GM23338 (cell line): ENCODE results near the gene ASPG. TPM values are rescaled to one million over a fixed set of nuclear protein-coding genes. Genes with fewer than 3 reads are reported as not detected.

Source experiments
- ATAC-seq: fragments of 200-7000 bp; cut with Tn5 transposase; 3 replicates; pipeline ENCODE4 v1.9.1; 2020
- DNase-seq: peaks from one replicate; pipeline ENCODE4 v3.0.0-alpha.2; 2015; ENCODE audit warnings: low spot score
- H2AFZ ChIP-seq: fragments of 200-600 bp; sonication (generic); 2 replicates; pipeline ENCODE4 v1.8.0; 2016; ENCODE audit warnings: antibody characterized with exemption, mild to moderate bottlenecking, moderate library complexity
- H3F3A ChIP-seq: fragments of 200-600 bp; sonication (generic); replicated peaks from 2 replicates; pipeline ENCODE4 v1.8.0; 2017; ENCODE audit warnings: antibody characterized with exemption, mixed run types, low read depth
- H3K27ac ChIP-seq: fragments of 200-600 bp; sonication (generic); 2 replicates; pipeline ENCODE4 v1.6.1; 2016; ENCODE audit warnings: low read depth
- H3K27me3 ChIP-seq: fragments of 200-600 bp; sonication (generic); 2 replicates; pipeline ENCODE4 v1.8.0; 2016; ENCODE audit warnings: mild to moderate bottlenecking, mixed run types, moderate library complexity; ENCODE audit not compliant: insufficient read depth
- H3K36me3 ChIP-seq: fragments of 200-600 bp; sonication (generic); 2 replicates; pipeline ENCODE4 v1.8.0; 2016; ENCODE audit warnings: mild to moderate bottlenecking; ENCODE audit not compliant: insufficient read depth
- H3K4me1 ChIP-seq: fragments of 200-600 bp; sonication (generic); 2 replicates; pipeline ENCODE4 v1.8.0; 2016; ENCODE audit warnings: mild to moderate bottlenecking, moderate library complexity; ENCODE audit not compliant: insufficient read depth
- H3K4me2 ChIP-seq: fragments of 200-600 bp; sonication (generic); 2 replicates; pipeline ENCODE4 v1.7.1; 2017; ENCODE audit warnings: mixed run types
- H3K4me3 ChIP-seq: fragments of 200-600 bp; sonication (generic); 2 replicates; pipeline ENCODE4 v1.6.1; 2016; ENCODE audit warnings: mixed run types
- H3K79me2 ChIP-seq: fragments of 200-600 bp; sonication (generic); replicated peaks from 2 replicates; pipeline ENCODE4 v1.8.0; 2017; ENCODE audit warnings: mild to moderate bottlenecking; ENCODE audit not compliant: insufficient read depth
- H3K9me2 ChIP-seq: fragments of 200-600 bp; sonication (generic); 2 replicates; pipeline ENCODE4 v1.8.0; 2017; ENCODE audit not compliant: insufficient read depth
- H4K20me1 ChIP-seq: fragments of 200-600 bp; sonication (generic); replicated peaks from 2 replicates; pipeline ENCODE4 v1.8.0; 2017; ENCODE audit warnings: mild to moderate bottlenecking; ENCODE audit not compliant: insufficient read depth
- H3K27ac Mint-ChIP-seq: 2 replicates; pipeline ENCODE4 v1.8.0; 2020; ENCODE audit warnings: inconsistent platforms, mild to moderate bottlenecking, moderate library complexity, mixed read lengths
- H3K27me3 Mint-ChIP-seq: 3 replicates; pipeline ENCODE4 v1.8.0; 2022; ENCODE audit warnings: low read depth, mild to moderate bottlenecking, moderate library complexity, mixed read lengths, inconsistent platforms; ENCODE audit not compliant: insufficient read depth, poor library complexity
- H3K36me3 Mint-ChIP-seq: 3 replicates; pipeline ENCODE4 v1.8.0; 2021; ENCODE audit warnings: low read depth, mild to moderate bottlenecking, inconsistent platforms, moderate library complexity, mixed read lengths
- H3K4me1 Mint-ChIP-seq: 3 replicates; pipeline ENCODE4 v1.8.0; 2020; ENCODE audit warnings: mild to moderate bottlenecking, inconsistent platforms, mixed read lengths
- H3K4me3 Mint-ChIP-seq: 3 replicates; pipeline ENCODE4 v1.8.0; 2021; ENCODE audit warnings: moderate library complexity, mild to moderate bottlenecking, inconsistent platforms, mixed read lengths
- H3K9me3 Mint-ChIP-seq: 3 replicates; pipeline ENCODE4 v1.8.0; 2020; ENCODE audit warnings: moderate library complexity, mild to moderate bottlenecking, inconsistent platforms, mixed read lengths
- CREB1 ChIP-seq: fragments of 250-450 bp; sonication (Bioruptor Pico); IDR thresholded peaks from 2 replicates; pipeline ENCODE4 v1.5.0; 2020; ENCODE audit warnings: low read depth, mild to moderate bottlenecking, moderate library complexity
- ETS1 ChIP-seq: IDR thresholded peaks from 2 replicates; pipeline ENCODE4 v1.6.1; 2016; ENCODE audit warnings: antibody characterized with exemption
- EZH2 ChIP-seq: fragments of 200-600 bp; sonication (generic); IDR thresholded peaks from one replicate; pipeline ENCODE4 v1.8.0; 2017; ENCODE audit warnings: antibody characterized with exemption, mild to moderate bottlenecking, low read depth; ENCODE audit not compliant: unreplicated experiment
- NANOG ChIP-seq: IDR thresholded peaks from 2 replicates; pipeline ENCODE4 v1.6.1; 2016; ENCODE audit warnings: antibody characterized with exemption, borderline replicate concordance
- REST ChIP-seq: IDR thresholded peaks from one replicate; pipeline ENCODE4 v1.6.1; 2018; ENCODE audit warnings: antibody characterized with exemption; ENCODE audit not compliant: unreplicated experiment
- STAT1 ChIP-seq: IDR thresholded peaks from one replicate; pipeline ENCODE4 v1.6.1; 2016; ENCODE audit warnings: antibody characterized with exemption; ENCODE audit not compliant: unreplicated experiment
- ZNF114 ChIP-seq: fragments of 250-450 bp; sonication (Bioruptor Pico); IDR thresholded peaks from 2 replicates; pipeline ENCODE4 v1.5.0; 2020; ENCODE audit warnings: mild to moderate bottlenecking, moderate library complexity
- ZNF331 ChIP-seq: fragments of 250-450 bp; sonication (Bioruptor Pico); IDR thresholded peaks from 2 replicates; pipeline ENCODE4 v1.5.0; 2020; ENCODE audit warnings: low read depth, mild to moderate bottlenecking, moderate library complexity
- ZNF462 ChIP-seq: fragments of 250-450 bp; sonication (Bioruptor Pico); IDR thresholded peaks from 2 replicates; pipeline ENCODE4 v1.5.0; 2020; ENCODE audit warnings: mild to moderate bottlenecking, moderate library complexity
- polyA plus RNA-seq: library from polyadenylated mRNA; unstranded; fragments of >200 nt; fragmentation: Nextera tagmentation; extraction: Ambion mirVana; gene quantifications from 2 replicates; pipeline ENCODE4 v1.2.1, GENCODE V29; 2016
- total RNA-seq: library from RNA; depleted of rRNA; stranded (reverse); fragments of >200 nt; shearing (Covaris generic); gene quantifications from 2 replicates; pipeline ENCODE4 v1.2.3, GENCODE V29; 2014

Gene ASPG
- total and polyA plus RNA-seq, 2 experiments from 2014 or later = 0.61 to 6.2 TPM

GRCh38 chr14:104066279-104066678 is 19.2 kb upstream of the ASPG start:
- H3K4me1 ChIP-seq = no peaks in the 10 kb centered on the region
- H3K9me2 ChIP-seq = peaks cover 6% of the 10 kb centered on the region; the same call in 1 of the 2 replicates
- DNase-seq (no peak), ATAC-seq (no peak)
- H3K36me3 Mint-ChIP-seq = peaks cover 14% of the 10 kb centered on the region
- H4K20me1 ChIP-seq = no peaks in the 10 kb centered on the region
- TF ChIP-seq ZNF462 (CRISPR knock-in tag) (no peak), ZNF331 (CRISPR knock-in tag) (no peak), STAT1 (no peak), ZNF114 (CRISPR knock-in tag) (no peak), CREB1 (no peak), ETS1 (no peak), EZH2 (no peak), NANOG (no peak), REST (no peak)
- peaks cover 11% of the 10 kb centered on the region for H3K27me3 Mint-ChIP-seq
- H3K27ac ChIP-seq = no peak overlapping the region
- H3K4me2 ChIP-seq = no peak overlapping the region
- no peak overlapping the region for H3K27ac Mint-ChIP-seq
- no peak overlapping the region for H2AFZ ChIP-seq
- no peaks in the 10 kb centered on the region; the same call in 1 of the 2 replicates for H3K36me3 ChIP-seq
- no peak overlapping the region for H3K4me3 Mint-ChIP-seq
- H3K9me3 Mint-ChIP-seq = peaks cover 47% of the 10 kb centered on the region
- H3K4me1 Mint-ChIP-seq = no peaks in the 10 kb centered on the region
- H3F3A ChIP-seq = no peaks in the 10 kb centered on the region
- no peaks in the 10 kb centered on the region for H3K79me2 ChIP-seq
- H3K4me3 ChIP-seq = no peak overlapping the region
- H3K27me3 ChIP-seq = no peaks in the 10 kb centered on the region
